Activated T-cell treated with anti-CD3 and anti-CD28 coated beads, Interleukin-2, amount 50 U/mL, for 72 hours (primary cell): Measurements from ENCODE around the gene NANP. TPM values are rescaled to one million over a fixed set of nuclear protein-coding genes. Genes with fewer than 3 reads are reported as not detected.

Source experiments
- total RNA-seq, 2 donors: library from RNA; stranded (reverse); gene quantifications; one replicate each; pipeline ENCODE4 v1.2.3, GENCODE V29; 2022

Gene NANP
- total RNA-seq, 2 donors from 2014 or later = 3.8 to 4.3 TPM

Other genes with a start within 250 kb of the NANP start
- 10 to 100 TPM; 25.5 to 26.5 TPM for gene ABHD12, start 233.2 kb downstream of the NANP start, total RNA-seq
- gene GINS1, start 216.3 kb downstream of the NANP start, total RNA-seq = 10 to 100 TPM; 22.4 to 24.3 TPM
- 1 to 10 TPM; 4.8 to 5.2 TPM for gene NINL, start 38.5 kb downstream of the NANP start, total RNA-seq
- 10 to 100 TPM; 16.2 to 20.2 TPM for gene ZNF337, start 72.8 kb upstream of the NANP start, total RNA-seq